ENCODE results near the gene MRPS9. TPM values are rescaled to one million over a fixed set of nuclear protein-coding genes. Genes with fewer than 3 reads are reported as not detected.

MRPS9 gene
- total and polyA plus RNA-seq, 9 of the 15 experiments (the other 6 are each of a cell fraction or from before 2014, with no cell fraction given): 46.2 to 143 (median 65.6) TPM

GRCh38 chr2:105037572-105038382 lies at the start of gene MRPS9 (continued):
- peak; percentile 55 for TF ChIP-seq GTF2B (IDR thresholded peaks at IDR 0.05; ENCODE audit: extremely low read depth, insufficient read length)
- TF ChIP-seq HNRNPLL (IDR thresholded peaks at IDR 0.05; ENCODE audit: low read depth, low read length, poor library complexity, severe bottlenecking): peak; percentile 34
- TF ChIP-seq ELF2 (CRISPR knock-in tag; IDR thresholded peaks at IDR 0.05): no peak
- no peak for TF ChIP-seq TCFL5 (CRISPR knock-in tag; conservative IDR thresholded peaks at IDR 0.05)
- TF ChIP-seq POLR2A (conservative IDR thresholded peaks at IDR 0.05): peak; percentile 94
- peak; percentile 37 for TF ChIP-seq BRD9 (IDR thresholded peaks at IDR 0.05; ENCODE audit: low read depth, partially characterized antibody)
- no peak for TF ChIP-seq STAT6 (CRISPR knock-in tag; IDR thresholded peaks at IDR 0.05)
- TF ChIP-seq HSF4 (CRISPR knock-in tag; IDR thresholded peaks at IDR 0.05; ENCODE audit: borderline replicate concordance): no peak
- TF ChIP-seq ZNF444 (CRISPR knock-in tag; IDR thresholded peaks at IDR 0.05): no peak
- TF ChIP-seq LCOR (CRISPR knock-in tag; IDR thresholded peaks at IDR 0.05): peak; percentile 64; the same call in 1 of the 2 replicates
- peak; percentile 42; the same call in 1 of the 2 replicates for TF ChIP-seq CTBP1 (IDR thresholded peaks at IDR 0.05; ENCODE audit: borderline replicate concordance)
- 0 out of 2 replicates have a peak, but pooled peaks have one; percentile 27 for TF ChIP-seq RNF2 (IDR thresholded peaks at IDR 0.05)
- 0 out of 2 replicates have a peak, but pooled peaks have one; percentile 37 for TF ChIP-seq ZNF431 (CRISPR knock-in tag; IDR thresholded peaks at IDR 0.05)

Data from K562 (cell line).